ENCODE measurements around the gene PEX5L. TPM values are rescaled to one million over a fixed set of nuclear protein-coding genes. Genes with fewer than 3 reads are reported as not detected.

The PEX5L gene
- total and polyA plus RNA-seq, 10 of the 15 experiments (the other 5 are each of a cell fraction or from before 2014, with no cell fraction given) = 0.11 to 17.0 (median 0.50) TPM

DNA sequence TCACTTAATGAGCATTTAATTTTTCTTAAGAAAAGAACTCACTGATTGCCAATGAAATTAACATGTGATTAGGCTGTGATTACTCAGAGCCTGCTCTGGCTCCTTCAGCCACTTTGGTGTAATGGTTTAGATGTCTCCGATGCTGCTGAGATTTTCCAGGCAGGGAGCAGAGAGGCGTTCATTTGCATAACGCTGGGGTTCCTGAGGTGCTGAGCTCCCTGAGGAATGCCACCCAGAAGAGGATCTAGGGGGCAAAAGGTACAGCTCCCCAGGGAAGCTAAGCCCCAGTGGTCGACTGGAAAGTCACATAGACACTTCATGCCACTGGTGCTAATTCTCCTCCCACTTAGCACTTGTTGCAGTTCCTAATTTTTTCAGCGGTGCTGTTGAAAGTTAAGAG, 264.4 kb downstream of the PEX5L start:
- Histone ChIP-seq H3K9ac (ENCODE audit: control insufficient read depth, insufficient read depth, low read length) (no peak overlapping the region), H2AFZ (ENCODE audit: control insufficient read depth, low read depth, low read length) (no peak overlapping the region), H3K4me3 (no peak overlapping the region), H3K27ac (ENCODE audit: control insufficient read depth, insufficient read depth) (no peak overlapping the region), H4K20me1 (ENCODE audit: control insufficient read depth, insufficient read depth) (no peaks in the 10 kb centered on the region), H3K27me3 (replicated peaks in 1 of 2; ENCODE audit: control insufficient read depth in 2 of 2, insufficient read depth in 2 of 2, low read length in 1 of 2) (no peaks in the 10 kb centered on the region), H3K36me3 (ENCODE audit: control insufficient read depth in 2 of 2, insufficient read depth in 2 of 2, low read length in 1 of 2) (peaks cover 0 to 16% of the 10 kb centered on the region in 2 experiments; a peak in 1 of 4 replicates), H3K9me3 (replicated peaks; ENCODE audit: control insufficient read depth, insufficient read depth, low read length) (peaks cover 1% of the 10 kb centered on the region; the same call in 2 of the 3 replicates), H3K79me2 (ENCODE audit: control insufficient read depth, insufficient read depth, low read length) (no peaks in the 10 kb centered on the region), H3K4me2 (ENCODE audit: control insufficient read depth, insufficient read depth) (no peak overlapping the region), H3K4me1 (ENCODE audit: control insufficient read depth, insufficient read depth, low read length) (no peaks in the 10 kb centered on the region)
- in situ Hi-C loops (cut with MboI) (no loop called here), intact Hi-C loops (cut with micrococcal nuclease; ENCODE audit: unreplicated experiment) (no loop called here)
- no TSS peak for BruUV-seq (replicated peaks)
- TF ChIP-seq, protein P1, sequence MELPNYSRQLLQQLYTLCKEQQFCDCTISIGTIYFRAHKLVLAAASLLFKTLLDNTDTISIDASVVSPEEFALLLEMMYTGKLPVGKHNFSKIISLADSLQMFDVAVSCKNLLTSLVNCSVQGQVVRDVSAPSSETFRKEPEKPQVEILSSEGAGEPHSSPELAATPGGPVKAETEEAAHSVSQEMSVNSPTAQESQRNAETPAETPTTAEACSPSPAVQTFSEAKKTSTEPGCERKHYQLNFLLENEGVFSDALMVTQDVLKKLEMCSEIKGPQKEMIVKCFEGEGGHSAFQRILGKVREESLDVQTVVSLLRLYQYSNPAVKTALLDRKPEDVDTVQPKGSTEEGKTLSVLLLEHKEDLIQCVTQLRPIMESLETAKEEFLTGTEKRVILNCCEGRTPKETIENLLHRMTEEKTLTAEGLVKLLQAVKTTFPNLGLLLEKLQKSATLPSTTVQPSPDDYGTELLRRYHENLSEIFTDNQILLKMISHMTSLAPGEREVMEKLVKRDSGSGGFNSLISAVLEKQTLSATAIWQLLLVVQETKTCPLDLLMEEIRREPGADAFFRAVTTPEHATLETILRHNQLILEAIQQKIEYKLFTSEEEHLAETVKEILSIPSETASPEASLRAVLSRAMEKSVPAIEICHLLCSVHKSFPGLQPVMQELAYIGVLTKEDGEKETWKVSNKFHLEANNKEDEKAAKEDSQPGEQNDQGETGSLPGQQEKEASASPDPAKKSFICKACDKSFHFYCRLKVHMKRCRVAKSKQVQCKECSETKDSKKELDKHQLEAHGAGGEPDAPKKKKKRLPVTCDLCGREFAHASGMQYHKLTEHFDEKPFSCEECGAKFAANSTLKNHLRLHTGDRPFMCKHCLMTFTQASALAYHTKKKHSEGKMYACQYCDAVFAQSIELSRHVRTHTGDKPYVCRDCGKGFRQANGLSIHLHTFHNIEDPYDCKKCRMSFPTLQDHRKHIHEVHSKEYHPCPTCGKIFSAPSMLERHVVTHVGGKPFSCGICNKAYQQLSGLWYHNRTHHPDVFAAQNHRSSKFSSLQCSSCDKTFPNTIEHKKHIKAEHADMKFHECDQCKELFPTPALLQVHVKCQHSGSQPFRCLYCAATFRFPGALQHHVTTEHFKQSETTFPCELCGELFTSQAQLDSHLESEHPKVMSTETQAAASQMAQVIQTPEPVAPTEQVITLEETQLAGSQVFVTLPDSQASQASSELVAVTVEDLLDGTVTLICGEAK (IDR thresholded peaks at IDR 0.05; ENCODE audit: borderline replicate concordance) = no peak
- TF ChIP-seq HDAC2 (IDR thresholded peaks at IDR 0.05) = no peak
- TF ChIP-seq GABPA (IDR thresholded peaks at IDR 0.05; ENCODE audit: low read depth) = no peak
- no peak for TF ChIP-seq TARDBP (IDR thresholded peaks at IDR 0.05; ENCODE audit: borderline replicate concordance)
- TF ChIP-seq, protein P2, sequence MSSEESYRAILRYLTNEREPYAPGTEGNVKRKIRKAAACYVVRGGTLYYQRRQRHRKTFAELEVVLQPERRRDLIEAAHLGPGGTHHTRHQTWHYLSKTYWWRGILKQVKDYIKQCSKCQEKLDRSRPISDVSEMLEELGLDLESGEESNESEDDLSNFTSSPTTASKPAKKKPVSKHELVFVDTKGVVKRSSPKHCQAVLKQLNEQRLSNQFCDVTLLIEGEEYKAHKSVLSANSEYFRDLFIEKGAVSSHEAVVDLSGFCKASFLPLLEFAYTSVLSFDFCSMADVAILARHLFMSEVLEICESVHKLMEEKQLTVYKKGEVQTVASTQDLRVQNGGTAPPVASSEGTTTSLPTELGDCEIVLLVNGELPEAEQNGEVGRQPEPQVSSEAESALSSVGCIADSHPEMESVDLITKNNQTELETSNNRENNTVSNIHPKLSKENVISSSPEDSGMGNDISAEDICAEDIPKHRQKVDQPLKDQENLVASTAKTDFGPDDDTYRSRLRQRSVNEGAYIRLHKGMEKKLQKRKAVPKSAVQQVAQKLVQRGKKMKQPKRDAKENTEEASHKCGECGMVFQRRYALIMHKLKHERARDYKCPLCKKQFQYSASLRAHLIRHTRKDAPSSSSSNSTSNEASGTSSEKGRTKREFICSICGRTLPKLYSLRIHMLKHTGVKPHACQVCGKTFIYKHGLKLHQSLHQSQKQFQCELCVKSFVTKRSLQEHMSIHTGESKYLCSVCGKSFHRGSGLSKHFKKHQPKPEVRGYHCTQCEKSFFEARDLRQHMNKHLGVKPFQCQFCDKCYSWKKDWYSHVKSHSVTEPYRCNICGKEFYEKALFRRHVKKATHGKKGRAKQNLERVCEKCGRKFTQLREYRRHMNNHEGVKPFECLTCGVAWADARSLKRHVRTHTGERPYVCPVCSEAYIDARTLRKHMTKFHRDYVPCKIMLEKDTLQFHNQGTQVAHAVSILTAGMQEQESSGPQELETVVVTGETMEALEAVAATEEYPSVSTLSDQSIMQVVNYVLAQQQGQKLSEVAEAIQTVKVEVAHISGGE (CRISPR knock-in tag; IDR thresholded peaks at IDR 0.05) = no peak
- no peak for TF ChIP-seq LARP7 (IDR thresholded peaks at IDR 0.05)
- TF ChIP-seq FOXK2 (IDR thresholded peaks at IDR 0.05) = no peak
- TF ChIP-seq RAD51 (IDR thresholded peaks at IDR 0.05) = no peak
- ChIA-PET CTCF (interaction anchor here (2.3 kb wide), 1 partner anchor 39 kb away, joined by 6 read pairs; no protein-coding TSS in a partner anchor), SMC1A (ENCODE audit: uncharacterized antibody, unreplicated experiment) (no interaction called here), RAD21 (ENCODE audit: unreplicated experiment) (interaction anchor here (0.6 kb wide), 1 partner anchor 150 kb away, joined by 3 read pairs; no protein-coding TSS in a partner anchor), POLR2A (no interaction called here)
- DNase-seq (ENCODE audit: low read depth, low spot score) = no peak
- no peak for FAIRE-seq
- ATAC-seq = no peak
- 87% methylated on average over 5 of the region's 5 CpGs for WGBS (ENCODE audit: insufficient coverage, insufficient replicate concordance, low lambda C conversion rate, missing lambda C conversion rate)
